Endometrial microvascular endothelial cells (primary cell): ENCODE measurements around the gene KCNN4. TPM values are rescaled to one million over a fixed set of nuclear protein-coding genes. Genes with fewer than 3 reads are reported as not detected.
"Not testable (repeated sequence)": the region's sequence is repeated elsewhere in the genome, so short reads cannot be mapped to it uniquely, and the experiment has no call there.

ENCODE experiments used
- in situ Hi-C: cut with HindIII; loops from 2 replicates; pipeline ENCODE4 v1.10.0; 2017; ENCODE audit warnings: low sequenced_read_pairs, low pct_unique_long_range_greater_than_20kb; ENCODE audit errors: inconsistent ontology term
- total RNA-seq: library from RNA; depleted of rRNA; stranded (reverse); fragments of >200 nt; gene quantifications from one replicate; pipeline ENCODE4 v1.2.3, GENCODE V29; 2015; ENCODE audit errors: inconsistent ontology term

KCNN4 gene
- total RNA-seq: 17.4 TPM

GRCh38 chr19:43780706-43781525 lies at the start of gene KCNN4:
KCNN4 (minus strand) TSS chr19:43780973; CDS start chr19:43780861, 112 bp downstream.
- in situ Hi-C loops: no loop called here

DNA sequence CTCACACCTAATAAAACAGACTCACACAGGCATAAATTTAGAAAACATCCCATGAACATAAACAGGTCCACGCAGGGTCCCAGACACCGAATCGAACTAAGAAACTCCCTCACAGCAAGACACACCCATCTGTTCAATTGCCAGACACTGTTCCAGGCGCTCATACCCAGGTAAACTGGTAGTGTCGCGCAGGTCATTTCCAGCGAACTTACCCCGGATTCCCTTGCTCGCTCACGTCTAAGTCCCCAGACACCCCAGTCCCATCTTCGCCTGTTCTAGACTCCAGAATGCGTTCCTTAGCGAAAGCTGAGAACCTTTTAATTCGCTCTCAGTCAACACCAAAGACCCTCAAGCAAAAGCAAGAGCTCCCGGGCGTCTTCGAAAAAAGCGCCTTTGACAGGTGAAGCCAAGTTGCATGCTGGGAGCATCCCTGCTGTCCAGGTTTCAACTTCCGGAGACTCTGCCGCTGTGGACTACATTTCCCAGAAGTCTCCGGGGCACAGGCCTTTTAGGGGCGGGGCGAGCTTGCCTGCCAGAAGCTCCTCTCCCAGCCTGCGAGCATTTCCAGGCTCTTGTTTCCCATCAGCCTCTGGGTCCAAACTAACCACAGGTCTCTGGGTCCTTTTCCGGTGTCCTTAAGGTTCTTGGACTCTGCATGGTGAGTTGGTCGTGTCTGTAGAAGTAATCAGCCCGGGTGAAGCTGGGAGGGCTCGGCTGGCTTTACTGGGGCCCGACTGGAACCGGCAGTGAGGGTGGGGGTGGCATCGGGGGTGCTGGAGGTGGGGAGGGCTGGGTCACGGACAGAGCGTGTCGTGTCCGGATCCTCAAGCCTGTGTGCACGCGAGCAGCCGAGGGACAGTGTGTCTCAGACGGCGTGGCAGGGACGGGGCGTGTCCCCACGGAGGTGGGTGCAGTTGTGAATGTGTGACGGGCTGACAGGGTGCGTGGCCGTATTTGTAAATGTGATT lies 46.3 kb upstream of the KCNN4 start, which contains the start of gene ZNF283:
ZNF283 (plus strand) TSS at position 535 of the 968 bp plus-strand sequence. CDS start 6,184 bp downstream, outside the sequence.
- in situ Hi-C loops: no loop called here

GRCh38 chr19:43824572-43824971 lies 43.8 kb upstream of the KCNN4 start:
- in situ Hi-C loops: not testable (repeated sequence)

DNA sequence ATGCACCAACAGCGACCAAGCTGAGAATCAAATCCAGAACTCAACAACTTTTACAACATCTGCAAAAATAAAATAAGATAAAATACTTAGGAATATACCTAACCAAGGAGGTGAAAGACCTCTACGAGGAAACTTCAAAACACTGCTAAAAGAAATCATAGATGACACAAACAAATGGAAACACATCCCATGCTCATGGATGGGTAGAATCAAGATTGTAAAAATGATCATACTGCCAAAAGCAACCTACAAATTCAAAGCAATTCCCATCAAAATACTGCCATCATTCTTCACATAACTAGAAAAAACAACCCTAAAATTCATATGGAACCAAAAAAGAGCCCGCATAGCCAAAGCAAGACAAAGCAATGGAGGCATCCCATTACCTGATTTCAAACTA lies 43.1 kb upstream of the KCNN4 start:
- in situ Hi-C loops: not testable (repeated sequence)

DNA sequence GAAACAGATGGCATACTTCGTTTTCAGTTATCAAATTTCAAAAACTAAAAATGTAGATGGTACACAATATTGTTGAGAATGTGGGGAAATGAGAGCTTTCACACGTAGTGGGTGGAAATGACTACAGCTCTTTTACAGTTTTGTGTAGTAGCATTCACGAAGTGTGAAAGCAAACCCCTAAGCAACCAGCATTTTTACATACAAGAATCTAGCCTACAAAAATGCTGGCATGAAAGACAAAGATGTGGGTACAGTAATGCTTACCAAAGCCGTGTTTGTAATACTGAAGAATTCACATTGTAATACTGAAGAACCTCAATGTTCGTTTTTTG lies 40.1 kb upstream of the KCNN4 start:
- in situ Hi-C loops: no loop called here

DNA sequence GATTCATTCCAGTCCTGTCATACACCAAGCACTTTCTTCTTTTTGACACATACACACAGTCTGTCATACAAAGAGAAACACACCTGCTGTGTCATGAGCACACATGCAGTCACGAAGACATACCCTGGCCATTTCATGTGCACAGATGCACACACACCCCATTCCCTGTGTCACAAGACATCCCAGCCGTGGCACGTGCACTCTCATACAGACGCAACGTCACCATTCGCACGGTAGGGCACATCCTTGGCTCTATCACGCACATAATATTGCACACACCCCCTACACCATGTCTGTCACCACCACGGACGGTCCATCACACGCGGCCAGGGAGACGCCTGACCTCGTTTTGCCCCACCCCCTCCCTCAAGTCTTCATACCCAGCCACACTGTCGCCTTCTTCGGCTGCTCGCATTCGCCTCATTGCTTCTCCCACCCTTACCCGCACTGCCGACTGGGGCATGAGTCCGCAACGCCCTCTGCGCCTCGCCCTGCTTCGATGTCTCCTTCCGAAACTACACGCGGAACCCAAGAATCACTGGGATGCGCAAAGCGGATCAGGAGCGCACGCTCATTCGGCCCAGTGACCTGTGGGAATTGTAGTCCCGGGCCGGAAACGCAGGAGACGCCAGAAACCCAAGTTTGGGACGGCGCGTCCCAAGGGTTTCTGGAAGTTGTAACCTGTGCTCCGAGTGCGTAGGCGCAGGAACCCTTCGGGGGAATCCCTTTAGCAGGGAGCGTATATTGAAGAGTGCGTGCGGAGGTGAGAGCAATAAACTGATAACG lies 39.5 kb upstream of the KCNN4 start:
- in situ Hi-C loops: no loop called here

GRCh38 chr19:43818500-43818899 lies 37.7 kb upstream of the KCNN4 start:
- in situ Hi-C loops: no loop called here

DNA sequence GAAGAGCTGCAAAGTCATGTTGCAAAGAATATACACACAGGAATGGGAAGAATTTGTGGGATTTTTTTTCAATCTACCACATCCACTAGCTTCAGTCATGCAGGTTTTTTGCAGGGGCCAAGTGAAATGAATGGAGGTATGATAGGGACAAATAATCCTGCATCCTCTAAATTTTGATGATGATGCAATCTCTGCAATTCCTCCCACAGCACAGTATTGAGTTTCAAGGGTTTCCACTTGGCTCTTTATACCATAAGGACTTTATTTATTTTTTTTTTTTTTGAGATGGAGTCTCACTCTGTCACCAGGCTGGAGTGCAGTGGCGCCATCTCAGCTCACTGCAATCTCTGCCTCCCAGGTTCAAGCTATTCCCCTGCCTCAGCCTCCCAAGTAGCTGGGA lies 36.7 kb upstream of the KCNN4 start:
- in situ Hi-C loops: not testable (repeated sequence)

DNA sequence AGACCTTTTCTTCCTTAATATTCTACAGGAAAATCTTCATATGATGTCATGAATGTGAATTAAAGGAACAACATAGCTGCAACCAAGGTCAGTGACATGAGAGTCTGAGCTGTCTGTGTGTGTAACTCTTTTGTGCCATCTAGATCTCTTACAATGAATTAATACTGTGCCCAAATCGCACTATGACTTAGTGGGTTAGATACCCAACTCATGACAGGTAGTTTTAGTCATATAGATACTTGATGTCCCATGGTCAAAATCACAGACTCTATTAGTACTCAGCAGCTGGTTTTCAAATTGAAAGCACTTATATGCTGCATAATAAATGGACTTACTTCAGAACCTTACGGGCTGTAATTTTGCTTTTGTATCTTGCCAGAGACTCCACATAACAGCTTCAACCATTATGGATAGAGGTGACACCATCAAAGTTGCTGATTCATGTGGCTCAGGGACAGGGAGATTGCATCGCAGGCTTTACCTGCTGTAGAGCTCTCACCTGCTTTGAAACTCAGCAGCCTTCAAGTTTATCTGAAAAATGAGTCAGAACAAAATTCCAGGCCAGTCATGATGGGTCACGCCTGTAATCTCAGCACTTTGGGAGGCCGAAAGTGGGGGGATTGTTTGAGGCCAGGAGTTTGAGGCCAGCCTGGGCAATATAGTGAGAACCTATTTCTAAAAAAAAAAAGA lies 34.0 kb upstream of the KCNN4 start:
- in situ Hi-C loops: no loop called here

- in situ Hi-C loops: no loop called here
Measured at GRCh38 chr19:43812688-43813087, 31.9 kb upstream of the KCNN4 start.

DNA sequence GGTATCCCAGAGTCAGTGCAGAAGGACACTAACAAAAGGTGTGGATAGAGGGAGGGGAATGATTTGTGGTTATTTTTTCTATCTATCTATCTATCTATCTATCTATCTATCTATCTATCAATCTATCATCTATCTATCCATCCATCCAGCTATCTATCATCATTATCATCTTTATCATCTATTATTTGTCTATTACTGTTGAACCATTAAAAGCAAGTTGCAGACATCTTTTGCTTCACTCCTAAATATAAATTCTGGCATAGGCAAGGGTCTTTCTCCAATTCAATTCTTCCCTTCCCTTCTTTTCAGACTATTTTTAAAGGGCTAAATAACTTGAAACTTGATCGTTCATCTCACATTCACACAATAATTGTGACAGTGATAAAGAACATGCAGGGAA lies 31.5 kb upstream of the KCNN4 start:
- in situ Hi-C loops: no loop called here

GRCh38 chr19:43811837-43812236 lies 31.1 kb upstream of the KCNN4 start:
- in situ Hi-C loops: no loop called here

DNA sequence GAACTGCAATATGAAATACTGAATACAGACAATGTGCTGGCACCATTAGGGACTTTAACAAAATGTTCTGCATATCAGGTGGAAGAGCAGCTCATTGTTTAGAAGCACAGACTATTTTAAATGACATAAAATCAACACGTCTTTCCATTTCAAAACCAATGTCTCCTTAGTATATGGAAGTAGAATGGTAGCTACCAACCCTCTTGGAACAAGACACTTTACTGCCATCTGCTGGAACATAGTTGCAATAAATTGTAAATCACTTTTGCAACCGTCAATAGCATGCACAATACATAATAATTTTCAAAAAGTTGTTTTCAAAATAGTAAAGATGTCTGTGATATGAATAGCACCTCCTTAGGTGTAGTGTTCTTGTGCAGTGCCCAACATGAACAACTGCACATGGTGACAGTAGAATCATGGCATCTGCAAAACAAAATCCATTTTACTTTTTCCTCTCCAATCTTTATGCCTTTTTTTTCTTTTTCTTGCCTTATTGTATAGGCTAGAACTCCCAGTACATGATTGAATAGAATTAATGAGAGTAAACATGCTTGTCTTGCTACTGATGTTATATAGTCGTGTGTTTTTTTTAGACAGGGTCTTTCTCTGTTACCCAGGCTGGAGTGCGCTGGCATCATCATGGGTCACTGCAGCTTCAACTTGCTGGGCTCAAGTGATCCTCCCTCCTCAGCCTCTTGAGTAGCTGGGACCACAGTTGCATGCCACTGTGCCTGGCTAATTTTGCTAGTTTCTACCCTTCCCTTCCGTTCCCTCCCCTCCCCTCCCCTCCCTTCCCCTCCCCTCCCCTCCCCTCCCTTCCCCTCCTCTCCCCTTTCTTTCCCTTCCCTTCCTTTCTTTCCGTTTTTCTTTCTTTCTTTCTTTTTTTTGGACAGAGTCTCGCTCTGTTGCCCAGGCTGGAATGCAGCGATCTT lies 29.3 kb upstream of the KCNN4 start:
- in situ Hi-C loops: no loop called here

DNA sequence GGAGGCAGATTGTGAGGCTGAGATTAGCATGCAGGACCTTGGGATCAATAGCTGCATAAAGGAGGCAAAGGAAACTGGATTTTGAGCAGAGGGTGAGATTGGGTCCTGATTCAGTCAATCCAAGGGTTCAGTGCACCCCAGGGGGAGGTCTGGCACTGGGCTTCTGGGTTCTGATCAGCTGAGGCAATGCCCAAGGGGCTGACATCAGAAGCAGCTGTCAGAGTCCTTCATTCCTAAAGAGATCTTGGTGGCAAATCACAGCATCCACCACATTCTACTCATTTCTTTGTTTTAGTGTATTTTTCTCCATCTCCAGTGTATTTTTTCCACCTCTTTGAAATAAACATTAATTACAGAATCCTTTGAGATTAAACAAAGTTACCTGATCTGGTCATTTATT lies 26.9 kb upstream of the KCNN4 start:
- in situ Hi-C loops: no loop called here

- in situ Hi-C loops: no loop called here
Measured at GRCh38 chr19:43806848-43807247, 26.1 kb upstream of the KCNN4 start.

GRCh38 chr19:43806401-43806800 lies 25.6 kb upstream of the KCNN4 start:
- in situ Hi-C loops: not testable (repeated sequence)

DNA sequence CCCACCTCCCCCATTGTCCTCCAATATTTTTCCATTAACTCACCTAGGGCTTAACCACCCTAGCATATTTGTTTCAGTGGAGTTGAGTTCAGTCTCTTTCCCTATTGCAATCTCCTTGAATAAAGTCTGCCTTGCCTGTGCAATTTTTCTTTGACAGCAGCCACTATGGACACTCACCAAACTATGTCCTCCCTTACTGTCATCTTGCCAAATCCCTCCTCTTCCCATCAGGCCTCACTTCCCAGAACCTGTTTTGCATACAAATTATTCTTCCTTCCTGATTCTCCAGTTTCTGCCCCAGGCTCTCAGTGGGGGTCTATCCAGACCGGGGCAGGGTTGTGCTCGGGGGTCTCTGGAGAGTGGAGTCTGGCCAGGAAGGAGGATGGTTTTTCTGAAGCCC lies 23.7 kb upstream of the KCNN4 start:
- in situ Hi-C loops: no loop called here
